OCI-LY1 (cell line): ENCODE results near the gene ZNF101.

Experiments used
- H2AFZ ChIP-seq: fragments of 200-600 bp; sonication (generic), shearing (Covaris generic); 2 replicates; pipeline ENCODE4 v1.6.0; 2014; ENCODE audit warnings: antibody characterized with exemption, mild to moderate bottlenecking, low read length
- H3F3A ChIP-seq: fragments of 200-600 bp; sonication (generic), shearing (Covaris generic); 2 replicates; pipeline ENCODE4 v1.6.0; 2014; ENCODE audit warnings: mild to moderate bottlenecking, antibody characterized with exemption, low read length, moderate library complexity; ENCODE audit not compliant: insufficient read depth
- H3K27ac ChIP-seq: fragments of 200-600 bp; sonication (generic); 2 replicates; pipeline ENCODE4 v1.5.1; 2014; ENCODE audit warnings: low read length, mixed run types, mild to moderate bottlenecking, low read depth; ENCODE audit not compliant: poor library complexity, severe bottlenecking
- H3K27me3 ChIP-seq: fragments of 200-600 bp; sonication (generic); 2 replicates; pipeline ENCODE4 v1.6.0; 2014; ENCODE audit warnings: antibody characterized with exemption, mild to moderate bottlenecking, low read length, moderate library complexity; ENCODE audit not compliant: insufficient read depth
- H3K36me3 ChIP-seq: fragments of 200-600 bp; sonication (generic); 2 replicates; pipeline ENCODE4 v1.6.1; 2014; ENCODE audit warnings: mild to moderate bottlenecking, antibody characterized with exemption, low read length, moderate library complexity, mixed read lengths; ENCODE audit not compliant: insufficient read depth
- H3K4me1 ChIP-seq: fragments of 200-600 bp; sonication (generic); 2 replicates; pipeline ENCODE4 v1.5.1; 2014; ENCODE audit warnings: mild to moderate bottlenecking, low read length, moderate library complexity; ENCODE audit not compliant: insufficient read depth, severe bottlenecking
- H3K4me2 ChIP-seq: fragments of 200-600 bp; sonication (generic), shearing (Covaris generic); 2 replicates; pipeline ENCODE4 v1.6.1; 2014; ENCODE audit warnings: low read length
- H3K4me3 ChIP-seq: fragments of 200-600 bp; sonication (generic); 2 replicates; pipeline ENCODE4 v1.5.1; 2014; ENCODE audit warnings: low read length, low read depth, mild to moderate bottlenecking, mixed read lengths; ENCODE audit not compliant: poor library complexity, severe bottlenecking
- H3K79me2 ChIP-seq: fragments of 200-600 bp; shearing (Covaris generic); 2 replicates; pipeline ENCODE4 v1.6.1; 2016; ENCODE audit warnings: mixed run types, low read length, mixed read lengths; ENCODE audit not compliant: insufficient read depth
- H3K9ac ChIP-seq: fragments of 200-600 bp; sonication (generic), shearing (Covaris generic); 2 replicates; pipeline ENCODE4 v1.6.1; 2014; ENCODE audit warnings: mild to moderate bottlenecking, low read length, mixed read lengths
- H3K9me2 ChIP-seq: fragments of 200-600 bp; sonication (generic), shearing (Covaris generic); 2 replicates; pipeline ENCODE4 v1.6.1; 2014; ENCODE audit warnings: low read depth, mild to moderate bottlenecking, low read length, mixed read lengths
- H3K9me3 ChIP-seq: fragments of 200-600 bp; shearing (Covaris generic); 2 replicates; pipeline ENCODE4 v1.6.1; 2014; ENCODE audit warnings: low read length, mixed read lengths
- H4K20me1 ChIP-seq: fragments of 200-600 bp; sonication (generic), shearing (Covaris generic); 2 replicates; pipeline ENCODE4 v1.6.0; 2016; ENCODE audit warnings: mild to moderate bottlenecking, low read length; ENCODE audit not compliant: insufficient read depth
- EZH2 ChIP-seq: fragments of 200-600 bp; sonication (generic), shearing (Covaris generic); IDR thresholded peaks from 2 replicates; pipeline ENCODE4 v1.8.0; 2017; ENCODE audit warnings: borderline replicate concordance, mixed run types, mild to moderate bottlenecking, antibody characterized with exemption, low read length, moderate library complexity, mixed read lengths
- TF ChIP-seq, protein P1 (sequence below): fragments of 200-600 bp; sonication (generic), shearing (Covaris generic); IDR thresholded peaks from 2 replicates; pipeline ENCODE4 v1.5.1; 2017; ENCODE audit warnings: mild to moderate bottlenecking, antibody characterized with exemption, low read length, moderate library complexity, mixed read lengths

Gene ZNF101

GRCh38 chr19:19732579-19733501 is 64.2 kb downstream of the ZNF101 start, which contains the start of gene ZNF14:
Gene ZNF14, minus strand, starts transcription at chr19:19733112. Its CDS starts 154 bp downstream, at chr19:19732958.
- TF ChIP-seq, protein P1, sequence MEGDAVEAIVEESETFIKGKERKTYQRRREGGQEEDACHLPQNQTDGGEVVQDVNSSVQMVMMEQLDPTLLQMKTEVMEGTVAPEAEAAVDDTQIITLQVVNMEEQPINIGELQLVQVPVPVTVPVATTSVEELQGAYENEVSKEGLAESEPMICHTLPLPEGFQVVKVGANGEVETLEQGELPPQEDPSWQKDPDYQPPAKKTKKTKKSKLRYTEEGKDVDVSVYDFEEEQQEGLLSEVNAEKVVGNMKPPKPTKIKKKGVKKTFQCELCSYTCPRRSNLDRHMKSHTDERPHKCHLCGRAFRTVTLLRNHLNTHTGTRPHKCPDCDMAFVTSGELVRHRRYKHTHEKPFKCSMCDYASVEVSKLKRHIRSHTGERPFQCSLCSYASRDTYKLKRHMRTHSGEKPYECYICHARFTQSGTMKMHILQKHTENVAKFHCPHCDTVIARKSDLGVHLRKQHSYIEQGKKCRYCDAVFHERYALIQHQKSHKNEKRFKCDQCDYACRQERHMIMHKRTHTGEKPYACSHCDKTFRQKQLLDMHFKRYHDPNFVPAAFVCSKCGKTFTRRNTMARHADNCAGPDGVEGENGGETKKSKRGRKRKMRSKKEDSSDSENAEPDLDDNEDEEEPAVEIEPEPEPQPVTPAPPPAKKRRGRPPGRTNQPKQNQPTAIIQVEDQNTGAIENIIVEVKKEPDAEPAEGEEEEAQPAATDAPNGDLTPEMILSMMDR: no peak
- no peak for TF ChIP-seq EZH2
- H4K20me1 ChIP-seq: no peaks in the 10 kb centered on the region
- peaks cover 9% of the 10 kb centered on the region for H3K9me3 ChIP-seq
- H3K27me3 ChIP-seq: no peaks in the 10 kb centered on the region
- no peaks in the 10 kb centered on the region for H3K9me2 ChIP-seq
- peak within 1 kb of the TSS; percentile 70 for H3K9ac ChIP-seq
- H3K4me2 ChIP-seq: peak within 1 kb of the TSS; percentile 79
- peaks cover 38% of the 10 kb centered on the region for H3K36me3 ChIP-seq
- H2AFZ ChIP-seq: peak within 1 kb of the TSS; percentile 85
- peak within 1 kb of the TSS; percentile 70 for H3K4me3 ChIP-seq
- H3K27ac ChIP-seq: peak within 1 kb of the TSS; percentile 8
- H3K79me2 ChIP-seq: peaks cover 32% of the 10 kb centered on the region
- H3K4me1 ChIP-seq: peaks cover 15% of the 10 kb centered on the region
- no peaks in the 10 kb centered on the region for H3F3A ChIP-seq
